Activated B cell treated with CpG ODN at 0.5 μM for 24 hours (primary cell): Measurements from ENCODE around the gene TSBP1. TPM values are rescaled to one million over a fixed set of nuclear protein-coding genes. Genes with fewer than 3 reads are reported as not detected.
A peak's percentile ranks its signal among the peaks of the same experiment; 100 is the strongest.

Experiments used
- ATAC-seq: fragments of 200-7000 bp; cut with Tn5 transposase; one replicate; pipeline ENCODE4 v1.10.0; 2021; ENCODE audit warnings: low read depth, mild to moderate bottlenecking, moderate library complexity
- CTCF ChIA-PET: fragments of 350-600 bp; sonication (Branson Sonifier 250); formaldehyde crosslinking; loops from one replicate; lab custom pipeline; 2021; ENCODE audit warnings: antibody characterized with exemption; lab: Charles Lee
- POLR2A ChIA-PET: fragments of 350-600 bp; sonication (Branson Sonifier 250); formaldehyde crosslinking; loops from one replicate; lab custom pipeline; 2021; ENCODE audit warnings: antibody characterized with exemption; lab: Charles Lee
- DNase-seq: peaks from one replicate; pipeline ENCODE4 v3.0.0; 2022
- H3K27ac Mint-ChIP-seq: one replicate; pipeline ENCODE4 v1.8.0; 2020; ENCODE audit warnings: mixed read lengths
- H3K27me3 Mint-ChIP-seq: one replicate; pipeline ENCODE4 v1.8.0; 2021; ENCODE audit warnings: mixed read lengths
- H3K36me3 Mint-ChIP-seq: one replicate; pipeline ENCODE4 v1.8.0; 2021; ENCODE audit warnings: low read depth, mixed read lengths
- H3K4me1 Mint-ChIP-seq: one replicate; pipeline ENCODE4 v1.8.0; 2021; ENCODE audit warnings: mixed read lengths
- H3K4me3 Mint-ChIP-seq: one replicate; pipeline ENCODE4 v1.8.0; 2020; ENCODE audit warnings: mild to moderate bottlenecking, mixed read lengths
- H3K9me3 Mint-ChIP-seq: one replicate; pipeline ENCODE4 v1.8.0; 2020; ENCODE audit warnings: mixed read lengths
- CTCF ChIP-seq: fragments of 200-600 bp; IDR thresholded peaks from one replicate; pipeline ENCODE4 v1.8.0; 2022; ENCODE audit warnings: antibody characterized with exemption, mild to moderate bottlenecking
- intact Hi-C: fragments of 100-400 bp; cut with micrococcal nuclease; formaldehyde crosslinking; loops from one replicate; pipeline ENCODE4 v1.15.1; 2024
- total RNA-seq: library from RNA; stranded (reverse); gene quantifications from 2 replicates; pipeline ENCODE4 v1.2.3, GENCODE V29; 2022

Gene TSBP1
- not detected in 2 replicates for total RNA-seq

- ChIA-PET CTCF (no interaction called here), POLR2A (no interaction called here)
- H3K27me3 Mint-ChIP-seq = no peaks in the 10 kb centered on the region
- peak within 1 kb of the TSS; percentile 21 for H3K27ac Mint-ChIP-seq
- no peak for TF ChIP-seq CTCF
- intact Hi-C loops = loop anchor here (5.0 kb wide), 1 partner anchor 35 kb away; no protein-coding TSS in a partner anchor
- DNase-seq (no peak), ATAC-seq (no peak)
- peaks cover 13% of the 10 kb centered on the region for H3K36me3 Mint-ChIP-seq
- no peaks in the 10 kb centered on the region for H3K9me3 Mint-ChIP-seq
- H3K4me3 Mint-ChIP-seq = no peak within 1 kb of the TSS
- H3K4me1 Mint-ChIP-seq = peaks cover 9% of the 10 kb centered on the region
Measured at GRCh38 chr6:32371803-32372202, at the start of gene TSBP1. Gene TSBP1, minus strand, starts transcription at chr6:32371903. Its CDS starts 197 bp downstream, at chr6:32371706.

- H3K27me3 Mint-ChIP-seq = peaks cover 6% of the 10 kb centered on the region
- ATAC-seq (no peak), DNase-seq (no peak)
- H3K4me3 Mint-ChIP-seq = no peak overlapping the region
- H3K9me3 Mint-ChIP-seq = no peaks in the 10 kb centered on the region
- peaks cover 14% of the 10 kb centered on the region for H3K4me1 Mint-ChIP-seq
- intact Hi-C loops = loop anchor here (5.0 to 10.0 kb wide), 2 partner anchors 301 kb away; no protein-coding TSS in a partner anchor
- ChIA-PET CTCF (interaction anchor here (1.4 to 6.7 kb wide), 7 partner anchors 10 to 452 kb away, joined by 3 to 149 read pairs (median 39); no protein-coding TSS in a partner anchor), POLR2A (interaction anchor here (0.7 to 1.2 kb wide), 2 partner anchors 226 to 274 kb away, joined by 3 to 5 read pairs; partner anchors contain the start of gene PBX2)
- no peaks in the 10 kb centered on the region for H3K36me3 Mint-ChIP-seq
- no peak for TF ChIP-seq CTCF
- H3K27ac Mint-ChIP-seq = no peak overlapping the region
Measured at GRCh38 chr6:32416036-32416435, 44.3 kb upstream of the TSBP1 start.

- peak; percentile 73 for TF ChIP-seq CTCF
- no peaks in the 10 kb centered on the region for H3K9me3 Mint-ChIP-seq
- H3K27ac Mint-ChIP-seq = no peak overlapping the region
- DNase-seq (peak; percentile 69), ATAC-seq (peak; percentile 82)
- peak overlapping the region; percentile 53 for H3K4me3 Mint-ChIP-seq
- H3K36me3 Mint-ChIP-seq = no peaks in the 10 kb centered on the region
- H3K4me1 Mint-ChIP-seq = peaks cover 14% of the 10 kb centered on the region
- H3K27me3 Mint-ChIP-seq = peaks cover 6% of the 10 kb centered on the region
- intact Hi-C loops = loop anchor here (1.0 to 10.0 kb wide), 5 partner anchors 17 to 453 kb away; no protein-coding TSS in a partner anchor
- CTCF ChIA-PET = interaction anchor here (0.9 to 6.7 kb wide), 10 partner anchors 9 to 453 kb away, joined by 3 to 149 read pairs (median 22); no protein-coding TSS in a partner anchor
- POLR2A ChIA-PET = no interaction called here
Measured at GRCh38 chr6:32415521-32416019, 43.9 kb upstream of the TSBP1 start.

GRCh38 chr6:32413427-32414047, 41.8 kb upstream of the TSBP1 start:
- Mint-ChIP-seq H3K4me1 (peaks cover 14% of the 10 kb centered on the region), H3K27ac (peak overlapping the region; percentile 5), H3K27me3 (peaks cover 4% of the 10 kb centered on the region), H3K36me3 (no peaks in the 10 kb centered on the region), H3K9me3 (no peaks in the 10 kb centered on the region), H3K4me3 (peak overlapping the region; percentile 75)
- ChIA-PET CTCF (interaction anchor here (0.7 to 6.7 kb wide), 24 partner anchors 12 to 458 kb away, joined by 3 to 149 read pairs (median 9); partner anchors contain the start of genes PSMB9, TAP1 and TAP2), POLR2A (interaction anchor here (0.6 to 1.1 kb wide), 6 partner anchors 21 to 441 kb away, joined by 3 to 9 read pairs (median 4); partner anchors contain the start of gene TAP2)
- ATAC-seq = peak; percentile 88
- TF ChIP-seq CTCF = no peak
- intact Hi-C loops = loop anchor here (1.0 to 10.0 kb wide), 5 partner anchors 16 to 384 kb away; no protein-coding TSS in a partner anchor
- peak; percentile 80 for DNase-seq
